ENCODE measurements around the gene ANKRD62.

The ANKRD62 gene

DNA sequence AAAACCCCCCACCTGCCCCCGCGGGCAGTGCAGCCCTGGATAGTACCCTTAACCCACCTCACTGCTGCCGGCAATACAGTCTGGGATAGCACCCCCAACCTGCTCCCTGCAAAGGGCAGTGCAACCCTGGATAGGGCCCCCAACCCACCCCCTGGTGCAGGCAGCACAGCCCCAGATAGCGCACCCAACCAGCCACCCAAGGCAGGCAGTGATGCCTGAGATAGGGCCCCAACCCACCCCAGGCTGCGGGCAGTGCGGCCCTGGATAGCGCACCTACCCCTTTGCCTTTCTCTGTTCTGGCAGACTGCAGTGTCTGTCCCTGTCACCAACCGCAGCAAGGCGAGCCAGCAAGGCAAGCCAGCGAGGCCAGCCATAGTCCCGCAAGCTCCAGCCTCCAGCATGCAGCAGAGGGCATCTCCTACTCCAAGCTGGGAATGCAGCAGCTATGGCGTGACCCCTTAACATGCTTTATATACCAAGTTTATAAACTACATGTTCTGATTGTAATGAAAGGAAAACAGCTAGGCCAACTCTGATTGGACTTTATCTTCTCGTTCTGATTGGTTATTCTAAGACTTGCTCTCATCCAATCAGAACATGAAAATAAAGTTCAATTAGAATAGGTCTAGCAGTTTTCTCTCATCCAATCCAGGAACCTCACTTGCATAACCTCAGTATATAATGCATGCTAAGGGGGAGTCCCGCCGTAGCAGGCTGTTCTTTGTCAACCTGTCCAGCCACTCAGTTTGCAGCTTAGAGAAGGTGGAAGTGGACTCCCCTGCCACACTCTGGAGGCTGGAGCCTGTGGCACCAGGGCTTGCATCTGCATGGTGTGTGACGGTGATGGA lies 34.1 kb upstream of the ANKRD62 start:
- no peak overlapping the region for H2AFZ ChIP-seq (ENCODE audit: low read length)
- H3K27ac ChIP-seq (ENCODE audit: low read depth, low read length, poor library complexity, severe bottlenecking), result no peak overlapping the region
- no peaks in the 10 kb centered on the region for H3F3A ChIP-seq (ENCODE audit: insufficient read depth, low read length)
- H3K4me2 ChIP-seq (ENCODE audit: low read length), result peak overlapping the region; percentile 14; the same call in 1 of the 2 replicates
- no peaks in the 10 kb centered on the region for H3K9me2 ChIP-seq (ENCODE audit: low read depth, low read length)
- H3K4me1 ChIP-seq (ENCODE audit: insufficient read depth, low read length, severe bottlenecking), result no peaks in the 10 kb centered on the region
- H3K79me2 ChIP-seq (ENCODE audit: insufficient read depth, low read length), result no peaks in the 10 kb centered on the region
- TF ChIP-seq EZH2 (IDR thresholded peaks at IDR 0.05; ENCODE audit: borderline replicate concordance, low read length), result no peak
- TF ChIP-seq, protein P1, sequence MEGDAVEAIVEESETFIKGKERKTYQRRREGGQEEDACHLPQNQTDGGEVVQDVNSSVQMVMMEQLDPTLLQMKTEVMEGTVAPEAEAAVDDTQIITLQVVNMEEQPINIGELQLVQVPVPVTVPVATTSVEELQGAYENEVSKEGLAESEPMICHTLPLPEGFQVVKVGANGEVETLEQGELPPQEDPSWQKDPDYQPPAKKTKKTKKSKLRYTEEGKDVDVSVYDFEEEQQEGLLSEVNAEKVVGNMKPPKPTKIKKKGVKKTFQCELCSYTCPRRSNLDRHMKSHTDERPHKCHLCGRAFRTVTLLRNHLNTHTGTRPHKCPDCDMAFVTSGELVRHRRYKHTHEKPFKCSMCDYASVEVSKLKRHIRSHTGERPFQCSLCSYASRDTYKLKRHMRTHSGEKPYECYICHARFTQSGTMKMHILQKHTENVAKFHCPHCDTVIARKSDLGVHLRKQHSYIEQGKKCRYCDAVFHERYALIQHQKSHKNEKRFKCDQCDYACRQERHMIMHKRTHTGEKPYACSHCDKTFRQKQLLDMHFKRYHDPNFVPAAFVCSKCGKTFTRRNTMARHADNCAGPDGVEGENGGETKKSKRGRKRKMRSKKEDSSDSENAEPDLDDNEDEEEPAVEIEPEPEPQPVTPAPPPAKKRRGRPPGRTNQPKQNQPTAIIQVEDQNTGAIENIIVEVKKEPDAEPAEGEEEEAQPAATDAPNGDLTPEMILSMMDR (IDR thresholded peaks at IDR 0.05; ENCODE audit: low read length), result no peak
- H4K20me1 ChIP-seq (ENCODE audit: insufficient read depth, low read length), result no peaks in the 10 kb centered on the region
- no peaks in the 10 kb centered on the region for H3K27me3 ChIP-seq (ENCODE audit: insufficient read depth, low read length)
- H3K9ac ChIP-seq (ENCODE audit: low read length), result no peak overlapping the region
- no peaks in the 10 kb centered on the region for H3K36me3 ChIP-seq (ENCODE audit: insufficient read depth, low read length)
- peak overlapping the region; percentile 35 for H3K4me3 ChIP-seq (ENCODE audit: low read depth, low read length, poor library complexity, severe bottlenecking)
- H3K9me3 ChIP-seq (ENCODE audit: low read length), result no peaks in the 10 kb centered on the region

GRCh38 chr18:12060182-12060870 lies 33.3 kb upstream of the ANKRD62 start:
- no peaks in the 10 kb centered on the region for H3K27me3 ChIP-seq (ENCODE audit: insufficient read depth, low read length)
- no peak overlapping the region for H3K27ac ChIP-seq (ENCODE audit: low read depth, low read length, poor library complexity, severe bottlenecking)
- H3K79me2 ChIP-seq (ENCODE audit: insufficient read depth, low read length), result no peaks in the 10 kb centered on the region
- H3K4me2 ChIP-seq (ENCODE audit: low read length), result peak overlapping the region; percentile 14; the same call in 1 of the 2 replicates
- peak overlapping the region; percentile 35 for H3K4me3 ChIP-seq (ENCODE audit: low read depth, low read length, poor library complexity, severe bottlenecking)
- no peaks in the 10 kb centered on the region for H3K36me3 ChIP-seq (ENCODE audit: insufficient read depth, low read length)
- H3K9me2 ChIP-seq (ENCODE audit: low read depth, low read length), result no peaks in the 10 kb centered on the region
- H2AFZ ChIP-seq (ENCODE audit: low read length), result no peak overlapping the region
- no peaks in the 10 kb centered on the region for H3F3A ChIP-seq (ENCODE audit: insufficient read depth, low read length)
- no peaks in the 10 kb centered on the region for H3K9me3 ChIP-seq (ENCODE audit: low read length)
- H4K20me1 ChIP-seq (ENCODE audit: insufficient read depth, low read length), result no peaks in the 10 kb centered on the region
- no peaks in the 10 kb centered on the region for H3K4me1 ChIP-seq (ENCODE audit: insufficient read depth, low read length, severe bottlenecking)
- H3K9ac ChIP-seq (ENCODE audit: low read length), result no peak overlapping the region
- TF ChIP-seq, protein P1 (IDR thresholded peaks at IDR 0.05; ENCODE audit: low read length), result no peak
- TF ChIP-seq EZH2 (IDR thresholded peaks at IDR 0.05; ENCODE audit: borderline replicate concordance, low read length), result no peak

GRCh38 chr18:12061685-12062084 lies 32.0 kb upstream of the ANKRD62 start:
- Histone ChIP-seq H3K4me2 (ENCODE audit: low read length) (no peak overlapping the region), H2AFZ (ENCODE audit: low read length) (no peak overlapping the region), H3K9me3 (ENCODE audit: low read length) (no peaks in the 10 kb centered on the region), H3K4me3 (ENCODE audit: low read depth, low read length, poor library complexity, severe bottlenecking) (no peak overlapping the region), H3K27ac (ENCODE audit: low read depth, low read length, poor library complexity, severe bottlenecking) (no peak overlapping the region), H4K20me1 (ENCODE audit: insufficient read depth, low read length) (no peaks in the 10 kb centered on the region), H3K4me1 (ENCODE audit: insufficient read depth, low read length, severe bottlenecking) (no peaks in the 10 kb centered on the region), H3K36me3 (ENCODE audit: insufficient read depth, low read length) (no peaks in the 10 kb centered on the region), H3K9me2 (ENCODE audit: low read depth, low read length) (no peaks in the 10 kb centered on the region), H3K9ac (ENCODE audit: low read length) (no peak overlapping the region), H3F3A (ENCODE audit: insufficient read depth, low read length) (no peaks in the 10 kb centered on the region), H3K27me3 (ENCODE audit: insufficient read depth, low read length) (no peaks in the 10 kb centered on the region), H3K79me2 (ENCODE audit: insufficient read depth, low read length) (no peaks in the 10 kb centered on the region)
- TF ChIP-seq, protein P1 (IDR thresholded peaks at IDR 0.05; ENCODE audit: low read length), result no peak
- no peak for TF ChIP-seq EZH2 (IDR thresholded peaks at IDR 0.05; ENCODE audit: borderline replicate concordance, low read length)
